Epithelial cell of esophagus (primary cell): Measurements from ENCODE around the gene HLA-DQB1.

Experiments used
- DNase-seq: peaks from one replicate; pipeline ENCODE4 v3.0.0; 2010; ENCODE audit warnings: low read depth
- H3K4me3 ChIP-seq: 2 replicates; pipeline ENCODE4 v1.5.1; 2011; ENCODE audit warnings: mild to moderate bottlenecking, low read length, control low read depth
- TF ChIP-seq, protein P1 (sequence below): IDR thresholded peaks from 2 replicates; pipeline ENCODE4 v1.5.1; 2011; ENCODE audit warnings: low read depth, mild to moderate bottlenecking, low read length, control low read depth, inconsistent platforms; ENCODE audit not compliant: insufficient read depth; ENCODE audit errors: missing control alignments

The HLA-DQB1 gene

DNA sequence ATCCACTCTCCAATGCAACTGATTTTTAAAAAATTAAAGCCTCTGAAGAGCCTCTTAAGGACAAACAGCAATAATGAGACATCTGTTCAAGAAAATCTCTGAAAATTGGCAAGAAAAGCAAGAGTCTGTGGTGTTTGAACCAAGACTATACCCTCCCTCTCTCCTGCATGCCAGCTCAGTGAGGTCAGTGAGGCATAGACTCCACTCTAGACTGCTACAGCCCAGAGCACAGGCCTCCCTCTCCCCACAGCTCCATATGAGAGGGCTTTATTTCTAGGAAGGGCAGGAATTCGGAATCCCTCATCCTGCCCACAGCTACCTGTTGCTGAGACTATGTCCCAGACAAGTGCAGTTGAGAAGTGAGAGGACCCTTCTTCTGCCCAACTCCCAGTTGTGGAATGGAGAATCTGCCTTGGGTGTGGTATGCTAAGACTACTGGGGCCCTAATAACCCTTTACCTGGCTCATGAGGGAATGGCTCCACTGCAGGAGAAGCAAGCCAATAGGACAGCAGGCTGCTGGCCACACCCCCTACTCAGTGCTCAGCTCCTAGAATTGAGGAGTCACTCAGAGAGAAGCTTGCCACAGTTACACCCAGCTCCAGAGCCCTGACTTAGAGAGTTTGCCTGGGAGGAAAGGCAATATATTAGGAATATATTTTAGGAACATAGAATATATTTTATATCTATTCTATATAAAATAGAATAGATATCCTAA is 51.9 kb downstream of the HLA-DQB1 start:
- DNase-seq: no peak
- H3K4me3 ChIP-seq: no peak overlapping the region
- TF ChIP-seq, protein P1, sequence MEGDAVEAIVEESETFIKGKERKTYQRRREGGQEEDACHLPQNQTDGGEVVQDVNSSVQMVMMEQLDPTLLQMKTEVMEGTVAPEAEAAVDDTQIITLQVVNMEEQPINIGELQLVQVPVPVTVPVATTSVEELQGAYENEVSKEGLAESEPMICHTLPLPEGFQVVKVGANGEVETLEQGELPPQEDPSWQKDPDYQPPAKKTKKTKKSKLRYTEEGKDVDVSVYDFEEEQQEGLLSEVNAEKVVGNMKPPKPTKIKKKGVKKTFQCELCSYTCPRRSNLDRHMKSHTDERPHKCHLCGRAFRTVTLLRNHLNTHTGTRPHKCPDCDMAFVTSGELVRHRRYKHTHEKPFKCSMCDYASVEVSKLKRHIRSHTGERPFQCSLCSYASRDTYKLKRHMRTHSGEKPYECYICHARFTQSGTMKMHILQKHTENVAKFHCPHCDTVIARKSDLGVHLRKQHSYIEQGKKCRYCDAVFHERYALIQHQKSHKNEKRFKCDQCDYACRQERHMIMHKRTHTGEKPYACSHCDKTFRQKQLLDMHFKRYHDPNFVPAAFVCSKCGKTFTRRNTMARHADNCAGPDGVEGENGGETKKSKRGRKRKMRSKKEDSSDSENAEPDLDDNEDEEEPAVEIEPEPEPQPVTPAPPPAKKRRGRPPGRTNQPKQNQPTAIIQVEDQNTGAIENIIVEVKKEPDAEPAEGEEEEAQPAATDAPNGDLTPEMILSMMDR: no peak

DNA sequence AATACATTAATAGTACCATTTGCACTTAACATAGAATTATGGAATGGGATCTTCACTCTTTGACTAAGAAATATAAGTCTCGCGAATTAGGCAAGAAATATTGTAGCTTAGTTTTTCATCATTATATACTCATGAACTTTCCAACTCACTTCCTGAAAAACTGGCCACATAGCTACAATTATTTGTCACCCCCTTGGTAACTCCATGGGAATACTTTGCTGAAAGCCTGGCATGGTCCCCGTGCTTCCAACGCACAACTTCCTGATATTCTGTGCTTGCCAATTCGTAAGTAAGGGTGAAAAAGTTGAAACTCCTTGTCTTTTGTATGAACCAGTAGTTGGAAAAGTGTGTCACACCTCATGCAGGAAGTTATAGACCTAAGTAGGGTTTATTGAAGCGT is 53.0 kb downstream of the HLA-DQB1 start:
- H3K4me3 ChIP-seq: no peak overlapping the region

GRCh38 chr6:32610682-32611296 is 55.7 kb downstream of the HLA-DQB1 start:
- DNase-seq: no peak
- H3K4me3 ChIP-seq: no peak overlapping the region
- TF ChIP-seq, protein P1: no peak

More for the DNA sequence above, 53.0 kb downstream of the HLA-DQB1 start:
- TF ChIP-seq, protein P1: no peak
- DNase-seq: no peak

DNA sequence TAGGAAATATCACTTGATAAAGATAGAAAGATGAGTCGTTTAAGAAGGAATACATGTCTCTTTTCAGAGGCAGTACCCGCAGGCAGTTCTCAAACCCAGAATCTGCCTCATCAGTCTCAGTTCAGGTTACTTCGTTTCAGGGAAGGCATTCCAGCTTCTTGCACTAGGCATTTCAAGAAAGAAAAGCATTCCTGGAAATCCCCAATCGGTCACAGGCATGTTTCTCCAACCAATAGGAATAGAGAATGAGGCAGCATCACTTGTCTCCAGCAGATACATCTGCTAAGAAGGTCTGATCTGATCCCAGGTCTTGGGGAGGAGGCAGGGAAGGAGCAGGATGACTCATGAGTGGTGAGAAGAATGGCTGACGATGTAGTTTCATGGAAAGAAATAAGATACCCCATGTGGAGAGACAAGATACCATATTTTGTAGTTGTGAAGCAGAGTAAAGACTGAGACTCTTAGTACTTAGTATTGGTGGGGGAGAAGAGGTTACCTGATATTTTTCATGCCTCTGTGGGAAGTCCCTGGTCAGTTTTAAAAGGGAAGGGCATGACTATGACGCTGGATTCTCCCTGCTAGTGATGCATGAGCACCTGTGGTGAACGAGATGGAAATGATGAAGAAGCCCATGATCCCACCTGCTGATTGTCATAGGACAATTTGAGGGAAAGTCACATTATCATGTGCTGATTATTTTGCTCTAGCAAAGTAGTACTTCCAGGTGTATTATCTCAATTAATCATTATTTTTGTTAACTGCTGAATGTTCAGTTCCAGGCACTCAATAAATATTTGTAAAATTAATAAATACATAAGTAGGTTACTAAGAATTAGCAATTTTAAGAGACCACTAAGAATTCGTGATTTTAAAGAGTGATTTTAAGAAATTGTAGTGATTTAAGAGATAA is 56.5 kb downstream of the HLA-DQB1 start:
- peak; percentile 96 for DNase-seq
- TF ChIP-seq, protein P1: no peak
- H3K4me3 ChIP-seq: no peak overlapping the region
